IPS-15b (cell line): ENCODE measurements around the gene SCD.
"Not testable (repeated sequence)": the region's sequence is repeated elsewhere in the genome, so short reads cannot be mapped to it uniquely, and the experiment has no call there.

ENCODE experiments used
- H3K27me3 ChIP-seq: one replicate; pipeline ENCODE4 v1.6.1; 2013; ENCODE audit warnings: low read length; ENCODE audit not compliant: control insufficient read depth, insufficient read depth
- H3K36me3 ChIP-seq: one replicate; pipeline ENCODE4 v1.6.1; 2013; ENCODE audit warnings: low read length; ENCODE audit not compliant: control insufficient read depth, insufficient read depth
- H3K4me1 ChIP-seq: one replicate; pipeline ENCODE4 v1.6.1; 2013; ENCODE audit warnings: mild to moderate bottlenecking, low read length; ENCODE audit not compliant: control insufficient read depth, insufficient read depth
- H3K4me3 ChIP-seq: one replicate; pipeline ENCODE4 v1.5.1; 2013; ENCODE audit warnings: low read depth, low read length
- H3K9ac ChIP-seq: one replicate; pipeline ENCODE4 v1.6.1; 2013; ENCODE audit warnings: low read depth, mild to moderate bottlenecking, low read length
- H3K9me3 ChIP-seq: one replicate; pipeline ENCODE4 v1.6.1; 2013; ENCODE audit warnings: mild to moderate bottlenecking, low read length; ENCODE audit not compliant: control insufficient read depth, insufficient read depth

Gene SCD

DNA sequence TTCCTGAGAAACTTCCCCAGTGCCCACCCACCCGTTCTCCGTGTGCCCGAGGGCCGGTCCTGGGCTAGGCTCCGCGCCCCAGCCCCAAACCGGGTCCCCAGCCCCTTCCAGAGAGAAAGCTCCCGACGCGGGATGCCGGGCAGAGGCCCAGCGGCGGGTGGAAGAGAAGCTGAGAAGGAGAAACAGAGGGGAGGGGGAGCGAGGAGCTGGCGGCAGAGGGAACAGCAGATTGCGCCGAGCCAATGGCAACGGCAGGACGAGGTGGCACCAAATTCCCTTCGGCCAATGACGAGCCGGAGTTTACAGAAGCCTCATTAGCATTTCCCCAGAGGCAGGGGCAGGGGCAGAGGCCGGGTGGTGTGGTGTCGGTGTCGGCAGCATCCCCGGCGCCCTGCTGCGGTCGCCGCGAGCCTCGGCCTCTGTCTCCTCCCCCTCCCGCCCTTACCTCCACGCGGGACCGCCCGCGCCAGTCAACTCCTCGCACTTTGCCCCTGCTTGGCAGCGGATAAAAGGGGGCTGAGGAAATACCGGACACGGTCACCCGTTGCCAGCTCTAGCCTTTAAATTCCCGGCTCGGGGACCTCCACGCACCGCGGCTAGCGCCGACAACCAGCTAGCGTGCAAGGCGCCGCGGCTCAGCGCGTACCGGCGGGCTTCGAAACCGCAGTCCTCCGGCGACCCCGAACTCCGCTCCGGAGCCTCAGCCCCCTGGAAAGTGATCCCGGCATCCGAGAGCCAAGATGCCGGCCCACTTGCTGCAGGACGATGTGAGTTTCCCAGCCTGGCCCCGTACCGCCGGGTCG, at the start of gene SCD:
Gene SCD, plus strand, starts transcription at position 469 of the 803 bp plus-strand sequence. Its CDS starts 272 bp downstream, at position 741.
- Histone ChIP-seq H3K9ac (peak within 1 kb of the TSS; percentile 84), H3K4me1 (peaks cover 12% of the 10 kb centered on the region), H3K36me3 (peaks cover 39% of the 10 kb centered on the region), H3K4me3 (peak within 1 kb of the TSS; percentile 93), H3K27me3 (no peaks in the 10 kb centered on the region), H3K9me3 (no peaks in the 10 kb centered on the region)

GRCh38 chr10:100297242-100297641, 49.8 kb upstream of the SCD start:
- no peak overlapping the region for H3K9ac ChIP-seq
- no peaks in the 10 kb centered on the region for H3K4me1 ChIP-seq
- no peaks in the 10 kb centered on the region for H3K27me3 ChIP-seq
- no peaks in the 10 kb centered on the region for H3K9me3 ChIP-seq
- no peak overlapping the region for H3K4me3 ChIP-seq
- H3K36me3 ChIP-seq = no peaks in the 10 kb centered on the region

DNA sequence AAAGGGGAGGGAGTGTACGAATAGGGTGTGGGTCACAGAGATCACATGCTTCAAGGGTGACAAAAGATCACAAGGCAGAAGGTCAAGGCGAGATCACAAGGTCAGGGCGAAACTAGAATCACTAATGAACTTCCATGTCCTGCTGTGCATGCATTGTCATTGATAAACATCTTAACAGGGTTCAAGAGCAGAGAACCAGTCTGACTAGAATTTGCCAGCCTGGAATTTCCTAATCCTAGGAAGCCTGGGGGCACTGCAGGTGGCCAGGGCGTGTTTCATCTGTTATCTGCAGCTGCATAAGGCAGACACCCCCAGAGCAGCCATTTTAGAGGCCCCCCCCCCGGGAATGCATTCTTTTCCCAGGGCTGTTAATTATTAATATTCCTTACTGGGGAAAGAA, 45.9 kb upstream of the SCD start:
- H3K9me3 ChIP-seq, H3K36me3 ChIP-seq, H3K27me3 ChIP-seq, H3K4me3 ChIP-seq, H3K4me1 ChIP-seq, H3K9ac ChIP-seq: not testable (repeated sequence)

DNA sequence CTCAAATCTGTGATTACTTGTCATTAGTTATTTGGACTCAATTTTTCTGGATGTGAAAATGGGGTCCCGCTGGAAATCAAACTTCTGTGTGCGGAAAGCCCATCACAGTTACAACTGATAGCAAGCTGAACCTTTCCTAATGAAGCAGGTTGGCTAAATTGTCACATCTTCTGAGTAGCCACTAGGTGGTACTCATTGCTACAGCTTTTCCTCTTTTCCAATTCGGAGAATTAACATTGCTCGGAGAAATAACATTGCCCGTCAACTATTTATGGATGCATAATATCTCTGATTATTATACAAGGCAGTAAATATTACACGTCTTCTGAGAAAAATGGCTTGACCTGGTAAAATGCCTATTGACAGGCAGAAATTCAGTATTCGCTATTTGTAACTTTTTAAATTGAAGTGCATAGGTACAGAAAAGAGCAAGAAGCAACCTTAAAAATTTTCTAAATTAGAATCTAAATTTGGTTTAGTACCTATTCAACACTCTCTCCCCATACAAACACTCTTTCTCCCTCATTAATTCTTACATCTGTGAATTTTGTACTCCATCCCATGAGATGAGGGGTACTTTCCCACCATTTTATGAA, 43.2 kb upstream of the SCD start:
- H3K4me1 ChIP-seq = no peaks in the 10 kb centered on the region
- H3K27me3 ChIP-seq = no peaks in the 10 kb centered on the region
- H3K4me3 ChIP-seq = no peak overlapping the region
- no peak overlapping the region for H3K9ac ChIP-seq
- H3K9me3 ChIP-seq = no peaks in the 10 kb centered on the region
- no peaks in the 10 kb centered on the region for H3K36me3 ChIP-seq

DNA sequence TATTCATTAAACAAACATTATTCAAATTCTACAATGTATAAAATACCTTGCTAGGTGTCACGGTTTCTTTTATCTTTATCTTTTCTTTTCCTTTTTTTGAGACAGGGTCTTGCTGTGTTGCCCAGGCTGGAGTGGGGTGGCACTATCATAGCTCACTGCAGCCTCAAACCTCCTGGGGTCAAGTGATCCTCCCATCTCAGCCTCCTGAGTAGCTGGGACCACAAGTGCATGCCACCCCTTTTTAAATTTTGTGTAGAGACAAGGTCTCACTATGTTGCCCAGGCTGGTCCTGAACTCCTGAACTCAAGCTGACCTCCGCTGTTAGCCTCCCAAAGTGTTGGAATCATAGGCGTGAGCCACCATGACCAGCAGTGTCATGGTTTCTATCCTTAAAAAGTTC, 42.6 kb upstream of the SCD start:
- Histone ChIP-seq H3K9ac (no peak overlapping the region), H3K4me3 (no peak overlapping the region), H3K36me3 (no peaks in the 10 kb centered on the region), H3K9me3 (no peaks in the 10 kb centered on the region), H3K27me3 (no peaks in the 10 kb centered on the region), H3K4me1 (no peaks in the 10 kb centered on the region)

DNA sequence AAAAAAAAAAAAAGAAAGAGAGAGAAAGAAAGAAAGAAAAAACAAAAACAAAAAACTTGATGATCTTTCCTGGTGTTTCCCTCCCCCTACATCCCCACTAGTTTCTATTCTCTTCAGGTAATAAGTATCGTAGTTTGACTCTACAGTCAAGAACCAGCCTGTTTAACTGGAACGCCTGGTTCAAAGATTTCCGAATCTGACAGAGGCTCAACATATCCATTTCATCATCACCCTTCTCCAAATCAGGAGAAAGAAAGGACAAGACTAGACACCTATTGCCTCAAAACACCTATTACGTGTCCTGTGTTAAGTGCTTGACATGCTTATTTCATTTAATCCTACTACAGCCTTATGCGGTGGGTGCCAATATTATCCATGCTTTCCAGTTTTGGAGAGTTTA, 40.2 kb upstream of the SCD start:
- H3K4me1 ChIP-seq = no peaks in the 10 kb centered on the region
- H3K9me3 ChIP-seq = no peaks in the 10 kb centered on the region
- H3K27me3 ChIP-seq = no peaks in the 10 kb centered on the region
- no peak overlapping the region for H3K9ac ChIP-seq
- H3K36me3 ChIP-seq = no peaks in the 10 kb centered on the region
- H3K4me3 ChIP-seq = no peak overlapping the region

- Histone ChIP-seq H3K4me1 (no peaks in the 10 kb centered on the region), H3K9me3 (no peaks in the 10 kb centered on the region), H3K27me3 (peaks cover 2% of the 10 kb centered on the region), H3K9ac (no peak overlapping the region), H3K36me3 (no peaks in the 10 kb centered on the region), H3K4me3 (no peak overlapping the region)
These were observed 39.3 kb upstream of the SCD start for GRCh38 chr10:100307684-100308083.

DNA sequence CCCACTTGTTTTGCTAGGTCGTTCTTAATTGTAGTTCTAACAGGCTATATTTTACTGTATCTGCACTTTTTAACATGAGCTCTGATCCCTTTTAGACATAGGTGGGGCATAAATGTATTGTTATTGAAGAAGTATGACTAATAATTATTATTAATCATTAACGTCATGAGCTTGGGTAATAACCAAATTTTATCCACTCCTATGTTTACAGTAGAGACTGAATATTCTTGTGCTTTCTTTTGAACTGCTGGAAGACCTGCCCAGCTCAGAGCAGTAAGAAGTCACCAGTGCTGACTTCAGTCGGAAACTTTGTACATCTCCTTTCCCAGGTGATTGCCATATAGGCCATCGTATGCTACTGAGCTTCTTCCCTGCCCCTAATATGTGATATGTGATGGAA, 35.7 kb upstream of the SCD start:
- H3K9me3 ChIP-seq = no peaks in the 10 kb centered on the region
- no peak overlapping the region for H3K9ac ChIP-seq
- peaks cover 7% of the 10 kb centered on the region for H3K4me1 ChIP-seq
- peaks cover 6% of the 10 kb centered on the region for H3K27me3 ChIP-seq
- no peaks in the 10 kb centered on the region for H3K36me3 ChIP-seq
- no peak overlapping the region for H3K4me3 ChIP-seq

- H3K9me3 ChIP-seq = no peaks in the 10 kb centered on the region
These were observed 31.4 kb upstream of the SCD start for GRCh38 chr10:100315615-100316014.

DNA sequence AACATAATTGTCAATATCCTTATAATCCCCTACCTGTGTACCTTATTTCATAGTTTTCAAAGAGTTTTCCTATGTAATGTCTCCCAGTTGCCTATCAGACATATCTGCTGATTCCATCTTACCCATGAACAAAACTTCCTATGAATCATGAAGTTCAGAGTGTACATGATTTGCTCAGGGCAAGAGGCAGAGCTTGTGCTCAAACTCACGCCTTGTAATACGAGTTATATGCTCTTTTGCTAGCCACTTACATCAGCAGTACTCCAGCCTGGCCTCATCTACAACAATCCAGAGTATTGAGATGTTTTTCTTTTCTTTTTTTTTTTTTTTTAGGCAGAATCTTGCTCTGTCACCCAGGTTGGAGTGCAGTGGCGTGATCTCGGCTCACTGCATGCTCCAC, 28.8 kb upstream of the SCD start:
- Histone ChIP-seq H3K4me1 (peaks cover 7% of the 10 kb centered on the region), H3K9ac (no peak overlapping the region), H3K27me3 (peaks cover 2% of the 10 kb centered on the region), H3K4me3 (no peak overlapping the region), H3K36me3 (no peaks in the 10 kb centered on the region), H3K9me3 (no peaks in the 10 kb centered on the region)

More at GRCh38 chr10:100315615-100316014, 31.4 kb upstream of the SCD start:
- H3K4me1 ChIP-seq = peaks cover 7% of the 10 kb centered on the region
- H3K27me3 ChIP-seq = peaks cover 6% of the 10 kb centered on the region
- no peak overlapping the region for H3K9ac ChIP-seq
- no peaks in the 10 kb centered on the region for H3K36me3 ChIP-seq
- H3K4me3 ChIP-seq = no peak overlapping the region

- Histone ChIP-seq H3K4me1 (peaks cover 7% of the 10 kb centered on the region), H3K27me3 (no peaks in the 10 kb centered on the region), H3K9me3 (no peaks in the 10 kb centered on the region)
These were observed 27.2 kb upstream of the SCD start for GRCh38 chr10:100319707-100320402.

DNA sequence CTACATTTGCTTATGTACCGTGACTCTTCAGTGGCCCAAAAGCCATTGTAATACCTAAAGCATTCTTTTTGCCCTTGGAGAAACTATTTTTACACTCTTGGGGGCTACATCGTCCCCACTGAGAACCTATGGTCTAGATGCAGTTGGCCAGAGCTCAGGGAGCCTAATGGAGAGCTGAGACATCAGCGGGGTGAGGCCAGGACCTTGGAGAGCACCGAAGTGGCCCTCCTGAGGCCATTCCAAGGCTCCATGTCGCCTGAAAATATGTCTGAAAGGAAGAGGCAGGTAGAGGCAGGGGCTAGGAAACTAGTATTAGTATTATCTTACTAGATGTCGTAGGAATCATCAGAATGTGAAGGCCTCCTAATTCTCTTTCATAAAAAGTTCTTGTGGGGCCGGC, 21.9 kb upstream of the SCD start:
- no peaks in the 10 kb centered on the region for H3K9me3 ChIP-seq
- H3K4me3 ChIP-seq = no peak overlapping the region
- H3K27me3 ChIP-seq = peaks cover 9% of the 10 kb centered on the region
- H3K9ac ChIP-seq = no peak overlapping the region
- no peaks in the 10 kb centered on the region for H3K4me1 ChIP-seq
- H3K36me3 ChIP-seq = no peaks in the 10 kb centered on the region

More at GRCh38 chr10:100319707-100320402, 27.2 kb upstream of the SCD start:
- H3K36me3 ChIP-seq = no peaks in the 10 kb centered on the region
- H3K9ac ChIP-seq = no peak overlapping the region
- H3K4me3 ChIP-seq = no peak overlapping the region
